ENCODE results near the gene CMIP.
"Not testable (repeated sequence)": the region's sequence is repeated elsewhere in the genome, so short reads cannot be mapped to it uniquely, and the experiment has no call there.

DNA sequence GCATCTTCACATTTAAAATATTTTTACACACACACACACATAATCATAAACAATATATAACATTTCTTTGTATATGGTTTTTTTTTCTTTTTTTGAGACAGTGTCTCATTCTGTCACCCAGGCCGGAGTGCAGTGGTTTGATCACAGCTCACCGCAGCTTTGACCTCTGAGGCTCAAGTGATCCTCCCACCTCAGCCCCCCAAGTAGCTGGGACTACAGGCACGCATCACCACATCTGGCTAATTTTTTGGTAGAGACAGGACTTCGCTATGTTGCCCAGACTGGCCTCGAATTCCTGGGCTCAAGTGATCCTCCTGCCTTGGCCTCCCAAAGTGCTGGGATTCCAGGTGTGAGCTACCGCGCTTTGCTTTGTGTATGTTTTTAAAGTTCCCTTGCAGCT is 78.2 kb downstream of the CMIP start:
- not testable (repeated sequence) for TF ChIP-seq SUZ12 (IDR thresholded peaks at IDR 0.05; ENCODE audit: extremely low read depth, insufficient read depth, insufficient read length); YY1 (IDR thresholded peaks at IDR 0.05; ENCODE audit: insufficient read depth, insufficient read length); ZNF274 (IDR thresholded peaks at IDR 0.05; ENCODE audit: low read depth, low read length)

Data from NT2/D1 (cell line).